Posterior vena cava (tissue), 2 donors: ENCODE results near the gene GRIK4. TPM values are rescaled to one million over a fixed set of nuclear protein-coding genes. Genes with fewer than 3 reads are reported as not detected.
A peak's percentile ranks its signal among the peaks of the same experiment; 100 is the strongest.

Source experiments
- DNase-seq: peaks from one replicate; pipeline ENCODE4 v3.0.0-alpha.2; 2020; ENCODE audit warnings: low spot score
- intact Hi-C, 2 donors: fragments of 100-400 bp; cut with DNase I; formaldehyde crosslinking; loops; one replicate each; pipeline versions ENCODE4 v1.14.1 to v1.14.2; 2022 to 2023
- total RNA-seq, 2 donors: library from RNA; stranded (reverse); fragmentation: NEBNext Ultra II Directional; extraction: Animal tissue kit (Norgen Biotek cat#: 25700); gene quantifications; one replicate each; pipeline ENCODE4 v1.2.1, GENCODE V29; 2021
- donor health status: DM: yes; HTN: yes; CAD: no.
- donor health status: DM: yes; HTN: yes; CAD: no.

The GRIK4 gene
- total RNA-seq, 2 donors from 2014 or later: 0.19 TPM; not detected in 1

GRCh38 chr11:120707098-120707497 is 195.6 kb downstream of the GRIK4 start:
- no peak for DNase-seq
- intact Hi-C loops: no loop called here

GRCh38 chr11:120707663-120708062 is 196.1 kb downstream of the GRIK4 start:
- no peak for DNase-seq
- intact Hi-C loops: no loop called here

GRCh38 chr11:120708511-120709183 is 197.1 kb downstream of the GRIK4 start:
- DNase-seq: no peak
- intact Hi-C loops: no loop called here

GRCh38 chr11:120709808-120710207 is 198.3 kb downstream of the GRIK4 start:
- no peak for DNase-seq
- intact Hi-C loops: no loop called here

- intact Hi-C loops: no loop called here
- peak; percentile 88 for DNase-seq
These were observed 199.0 kb downstream of the GRIK4 start for GRCh38 chr11:120710354-120711131.

GRCh38 chr11:120712014-120712413 is 200.5 kb downstream of the GRIK4 start:
- DNase-seq: no peak
- intact Hi-C loops: no loop called here

GRCh38 chr11:120712881-120713280 is 201.3 kb downstream of the GRIK4 start:
- DNase-seq: no peak
- intact Hi-C loops: no loop called here

GRCh38 chr11:120713296-120713695 is 201.7 kb downstream of the GRIK4 start:
- intact Hi-C loops: no loop called here

GRCh38 chr11:120714438-120714837 is 202.9 kb downstream of the GRIK4 start:
- intact Hi-C loops: no loop called here

More at GRCh38 chr11:120713296-120713695, 201.7 kb downstream of the GRIK4 start:
- DNase-seq: no peak

GRCh38 chr11:120715239-120715638 is 203.7 kb downstream of the GRIK4 start:
- intact Hi-C loops: no loop called here
- no peak for DNase-seq

More at GRCh38 chr11:120714438-120714837, 202.9 kb downstream of the GRIK4 start:
- no peak for DNase-seq

GRCh38 chr11:120717042-120717441 is 205.5 kb downstream of the GRIK4 start:
- intact Hi-C loops: no loop called here
- DNase-seq: no peak

GRCh38 chr11:120717623-120718022 is 206.1 kb downstream of the GRIK4 start:
- DNase-seq: no peak
- intact Hi-C loops: no loop called here

- intact Hi-C loops: no loop called here
- DNase-seq: no peak
These were observed 206.6 kb downstream of the GRIK4 start for GRCh38 chr11:120718171-120718570.

GRCh38 chr11:120719348-120719747 is 207.8 kb downstream of the GRIK4 start:
- intact Hi-C loops: no loop called here
- DNase-seq: no peak

- DNase-seq: no peak
- intact Hi-C loops: no loop called here
These were observed 209.2 kb downstream of the GRIK4 start for GRCh38 chr11:120720760-120721159.

GRCh38 chr11:120722524-120722923 is 211.0 kb downstream of the GRIK4 start:
- intact Hi-C loops: no loop called here
- DNase-seq: no peak

GRCh38 chr11:120723751-120724150 is 212.2 kb downstream of the GRIK4 start:
- DNase-seq: no peak
- intact Hi-C loops: no loop called here

- intact Hi-C loops: no loop called here
- DNase-seq: no peak
These were observed 216.2 kb downstream of the GRIK4 start for GRCh38 chr11:120727752-120728151.

GRCh38 chr11:120735035-120735434 is 223.5 kb downstream of the GRIK4 start:
- no peak for DNase-seq
- intact Hi-C loops: no loop called here

GRCh38 chr11:120738516-120739046 is 227.0 kb downstream of the GRIK4 start:
- intact Hi-C loops: no loop called here
- no peak for DNase-seq

- no peak for DNase-seq
- intact Hi-C loops: no loop called here
These were observed 228.2 kb downstream of the GRIK4 start for GRCh38 chr11:120739780-120740179.
